SH-SY5Y (cell line): ENCODE data around the gene SLC13A3.

Experiments used
- GATA2 ChIP-seq: IDR thresholded peaks from 2 replicates; pipeline ENCODE4 v1.6.1; 2011; ENCODE audit warnings: mild to moderate bottlenecking, low read depth, low read length
- GATA3 ChIP-seq: IDR thresholded peaks from 2 replicates; pipeline ENCODE4 v1.6.1; 2011; ENCODE audit warnings: low read depth, mild to moderate bottlenecking, low read length, moderate library complexity

DNA sequence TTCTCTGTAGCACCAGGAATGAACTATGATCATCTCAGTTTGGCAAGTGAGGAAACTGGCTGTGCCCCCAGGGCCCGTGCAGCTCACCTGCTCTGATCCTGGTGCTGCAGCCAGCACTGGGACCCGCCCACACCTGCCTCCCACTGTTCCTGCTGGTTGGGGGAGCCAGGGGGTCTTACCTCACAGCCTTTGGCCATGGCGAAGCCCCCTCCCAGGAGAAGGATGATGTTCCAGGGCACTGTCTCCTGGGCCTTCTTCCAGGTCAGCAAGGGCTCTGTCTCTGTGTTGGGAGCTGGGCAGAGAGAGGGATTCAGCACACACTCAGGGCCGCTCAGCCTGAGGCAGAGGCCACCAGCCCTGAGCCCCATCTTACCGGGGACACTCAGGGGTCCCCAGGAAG, 75.9 kb downstream of the SLC13A3 start:
- TF ChIP-seq GATA2: no peak
- TF ChIP-seq GATA3: no peak
